GM23338 (cell line): ENCODE data around the gene TLNRD1. TPM values are rescaled to one million over a fixed set of nuclear protein-coding genes. Genes with fewer than 3 reads are reported as not detected.

Source experiments
- ATAC-seq: fragments of 200-7000 bp; cut with Tn5 transposase; 3 replicates; pipeline ENCODE4 v1.9.1; 2020
- DNase-seq: peaks from one replicate; pipeline ENCODE4 v3.0.0-alpha.2; 2015; ENCODE audit warnings: low spot score
- H2AFZ ChIP-seq: fragments of 200-600 bp; sonication (generic); 2 replicates; pipeline ENCODE4 v1.8.0; 2016; ENCODE audit warnings: antibody characterized with exemption, mild to moderate bottlenecking, moderate library complexity
- H3F3A ChIP-seq: fragments of 200-600 bp; sonication (generic); replicated peaks from 2 replicates; pipeline ENCODE4 v1.8.0; 2017; ENCODE audit warnings: antibody characterized with exemption, mixed run types, low read depth
- H3K27ac ChIP-seq: fragments of 200-600 bp; sonication (generic); 2 replicates; pipeline ENCODE4 v1.6.1; 2016; ENCODE audit warnings: low read depth
- H3K27me3 ChIP-seq: fragments of 200-600 bp; sonication (generic); 2 replicates; pipeline ENCODE4 v1.8.0; 2016; ENCODE audit warnings: mild to moderate bottlenecking, mixed run types, moderate library complexity; ENCODE audit not compliant: insufficient read depth
- H3K36me3 ChIP-seq: fragments of 200-600 bp; sonication (generic); 2 replicates; pipeline ENCODE4 v1.8.0; 2016; ENCODE audit warnings: mild to moderate bottlenecking; ENCODE audit not compliant: insufficient read depth
- H3K4me1 ChIP-seq: fragments of 200-600 bp; sonication (generic); 2 replicates; pipeline ENCODE4 v1.8.0; 2016; ENCODE audit warnings: mild to moderate bottlenecking, moderate library complexity; ENCODE audit not compliant: insufficient read depth
- H3K4me2 ChIP-seq: fragments of 200-600 bp; sonication (generic); 2 replicates; pipeline ENCODE4 v1.7.1; 2017; ENCODE audit warnings: mixed run types
- H3K4me3 ChIP-seq: fragments of 200-600 bp; sonication (generic); 2 replicates; pipeline ENCODE4 v1.6.1; 2016; ENCODE audit warnings: mixed run types
- H3K79me2 ChIP-seq: fragments of 200-600 bp; sonication (generic); replicated peaks from 2 replicates; pipeline ENCODE4 v1.8.0; 2017; ENCODE audit warnings: mild to moderate bottlenecking; ENCODE audit not compliant: insufficient read depth
- H3K9me2 ChIP-seq: fragments of 200-600 bp; sonication (generic); 2 replicates; pipeline ENCODE4 v1.8.0; 2017; ENCODE audit not compliant: insufficient read depth
- H4K20me1 ChIP-seq: fragments of 200-600 bp; sonication (generic); replicated peaks from 2 replicates; pipeline ENCODE4 v1.8.0; 2017; ENCODE audit warnings: mild to moderate bottlenecking; ENCODE audit not compliant: insufficient read depth
- H3K27ac Mint-ChIP-seq: 2 replicates; pipeline ENCODE4 v1.8.0; 2020; ENCODE audit warnings: inconsistent platforms, mild to moderate bottlenecking, moderate library complexity, mixed read lengths
- H3K27me3 Mint-ChIP-seq: 3 replicates; pipeline ENCODE4 v1.8.0; 2022; ENCODE audit warnings: low read depth, mild to moderate bottlenecking, moderate library complexity, mixed read lengths, inconsistent platforms; ENCODE audit not compliant: insufficient read depth, poor library complexity
- H3K36me3 Mint-ChIP-seq: 3 replicates; pipeline ENCODE4 v1.8.0; 2021; ENCODE audit warnings: low read depth, mild to moderate bottlenecking, inconsistent platforms, moderate library complexity, mixed read lengths
- H3K4me1 Mint-ChIP-seq: 3 replicates; pipeline ENCODE4 v1.8.0; 2020; ENCODE audit warnings: mild to moderate bottlenecking, inconsistent platforms, mixed read lengths
- H3K4me3 Mint-ChIP-seq: 3 replicates; pipeline ENCODE4 v1.8.0; 2021; ENCODE audit warnings: moderate library complexity, mild to moderate bottlenecking, inconsistent platforms, mixed read lengths
- H3K9me3 Mint-ChIP-seq: 3 replicates; pipeline ENCODE4 v1.8.0; 2020; ENCODE audit warnings: moderate library complexity, mild to moderate bottlenecking, inconsistent platforms, mixed read lengths
- CREB1 ChIP-seq: fragments of 250-450 bp; sonication (Bioruptor Pico); IDR thresholded peaks from 2 replicates; pipeline ENCODE4 v1.5.0; 2020; ENCODE audit warnings: low read depth, mild to moderate bottlenecking, moderate library complexity
- CTCF ChIP-seq, 2 experiments: fragments of 200-600 bp in 1 of 2; sonication (generic) in 1 of 2; conservative IDR thresholded peaks; 2 replicates each; pipeline versions ENCODE4 v1.5.1 to v1.6.1; 2016 to 2017; ENCODE audit warnings: antibody characterized with exemption in 2 of 2, low read depth in 2 of 2, mild to moderate bottlenecking in 2 of 2, moderate library complexity in 1 of 2
- ETS1 ChIP-seq: IDR thresholded peaks from 2 replicates; pipeline ENCODE4 v1.6.1; 2016; ENCODE audit warnings: antibody characterized with exemption
- EZH2phosphoT487 ChIP-seq: fragments of 200-600 bp; sonication (generic); IDR thresholded peaks from one replicate; pipeline ENCODE4 v1.8.1; 2018; ENCODE audit warnings: antibody characterized with exemption; ENCODE audit not compliant: unreplicated experiment
- JUNB ChIP-seq: IDR thresholded peaks from one replicate; pipeline ENCODE4 v1.6.1; 2016; ENCODE audit warnings: antibody characterized with exemption; ENCODE audit not compliant: unreplicated experiment
- NANOG ChIP-seq: IDR thresholded peaks from 2 replicates; pipeline ENCODE4 v1.6.1; 2016; ENCODE audit warnings: antibody characterized with exemption, borderline replicate concordance
- POLR2AphosphoS5 ChIP-seq: IDR thresholded peaks from 2 replicates; pipeline ENCODE4 v1.6.1; 2016; ENCODE audit warnings: antibody characterized with exemption, low read depth
- REST ChIP-seq: IDR thresholded peaks from one replicate; pipeline ENCODE4 v1.6.1; 2018; ENCODE audit warnings: antibody characterized with exemption; ENCODE audit not compliant: unreplicated experiment
- ZNF114 ChIP-seq: fragments of 250-450 bp; sonication (Bioruptor Pico); IDR thresholded peaks from 2 replicates; pipeline ENCODE4 v1.5.0; 2020; ENCODE audit warnings: mild to moderate bottlenecking, moderate library complexity
- ZNF331 ChIP-seq: fragments of 250-450 bp; sonication (Bioruptor Pico); IDR thresholded peaks from 2 replicates; pipeline ENCODE4 v1.5.0; 2020; ENCODE audit warnings: low read depth, mild to moderate bottlenecking, moderate library complexity
- polyA plus RNA-seq: library from polyadenylated mRNA; unstranded; fragments of >200 nt; fragmentation: Nextera tagmentation; extraction: Ambion mirVana; gene quantifications from 2 replicates; pipeline ENCODE4 v1.2.1, GENCODE V29; 2016
- total RNA-seq: library from RNA; depleted of rRNA; stranded (reverse); fragments of >200 nt; shearing (Covaris generic); gene quantifications from 2 replicates; pipeline ENCODE4 v1.2.3, GENCODE V29; 2014

TLNRD1 gene
- total and polyA plus RNA-seq, 2 experiments from 2014 or later: 6.7 to 27.3 TPM

GRCh38 chr15:81033508-81033907 lies 32.8 kb downstream of the TLNRD1 start (continued):
- no peak for TF ChIP-seq REST

- no peaks in the 10 kb centered on the region for H3F3A ChIP-seq
- H3K4me1 ChIP-seq: no peaks in the 10 kb centered on the region
- Mint-ChIP-seq H3K27ac (no peak overlapping the region), H3K4me1 (no peaks in the 10 kb centered on the region), H3K27me3 (no peaks in the 10 kb centered on the region), H3K9me3 (no peaks in the 10 kb centered on the region), H3K36me3 (no peaks in the 10 kb centered on the region), H3K4me3 (no peak overlapping the region)
- DNase-seq (no peak), ATAC-seq (no peak)
- no peak overlapping the region for H3K4me2 ChIP-seq
- H2AFZ ChIP-seq: no peak overlapping the region
- no peaks in the 10 kb centered on the region for H3K79me2 ChIP-seq
- H3K4me3 ChIP-seq: no peak overlapping the region
- H3K27ac ChIP-seq: no peak overlapping the region
- no peaks in the 10 kb centered on the region for H3K36me3 ChIP-seq
- H4K20me1 ChIP-seq: no peaks in the 10 kb centered on the region
- H3K27me3 ChIP-seq: no peaks in the 10 kb centered on the region
- H3K9me2 ChIP-seq: no peaks in the 10 kb centered on the region
- TF ChIP-seq CREB1 (CRISPR knock-in tag) (no peak), ETS1 (no peak), REST (no peak), POLR2AphosphoS5 (no peak), JUNB (no peak), ZNF114 (CRISPR knock-in tag) (no peak), CTCF (conservative IDR thresholded peaks at IDR 0.05; ENCODE audit: low read depth in 2 of 2) (no peak), EZH2phosphoT487 (no peak), NANOG (no peak), ZNF331 (CRISPR knock-in tag) (no peak)
Observed at GRCh38 chr15:81037952-81038743, 37.4 kb downstream of the TLNRD1 start.
